Activated CD8-positive, alpha-beta memory T cell treated with anti-CD3 and anti-CD28 coated beads, Interleukin-2, amount 10 ng/mL, durations not matched to agents 7 days and 5 days (primary cell): Measurements from ENCODE around the gene MMP20. TPM values are rescaled to one million over a fixed set of nuclear protein-coding genes. Genes with fewer than 3 reads are reported as not detected.

ENCODE experiments used
- ATAC-seq: fragments of 150-1000 bp; cut with Tn5 transposase; one replicate; pipeline ENCODE4 v1.10.0; 2021; ENCODE audit warnings: moderate library complexity
- CTCF ChIA-PET: fragments of 350-600 bp; sonication (Branson Sonifier 250); formaldehyde crosslinking; loops from one replicate; lab custom pipeline; 2021; ENCODE audit warnings: antibody characterized with exemption; lab: Charles Lee
- DNase-seq: peaks from one replicate; pipeline ENCODE4 v3.0.0-alpha.2; 2020
- H3K27ac Mint-ChIP-seq: one replicate; pipeline ENCODE4 v1.8.0; 2021; ENCODE audit warnings: mild to moderate bottlenecking, mixed read lengths
- H3K27me3 Mint-ChIP-seq: one replicate; pipeline ENCODE4 v1.8.0; 2021; ENCODE audit warnings: mixed read lengths
- H3K36me3 Mint-ChIP-seq: one replicate; pipeline ENCODE4 v1.8.0; 2021; ENCODE audit warnings: mild to moderate bottlenecking, mixed read lengths
- H3K4me1 Mint-ChIP-seq: one replicate; pipeline ENCODE4 v1.8.0; 2021; ENCODE audit warnings: mixed read lengths
- H3K4me3 Mint-ChIP-seq: one replicate; pipeline ENCODE4 v1.8.0; 2021; ENCODE audit warnings: mild to moderate bottlenecking, moderate library complexity, mixed read lengths
- H3K9me3 Mint-ChIP-seq: one replicate; pipeline ENCODE4 v1.8.0; 2022; ENCODE audit warnings: low read depth, mixed read lengths
- total RNA-seq, 2 experiments: library from RNA; stranded (reverse); gene quantifications; one replicate each; pipeline ENCODE4 v1.2.3, GENCODE V29; 2021

MMP20 gene
- not detected for total RNA-seq

- DNase-seq (no peak), ATAC-seq (no peak)
- Mint-ChIP-seq H3K27me3 (peaks cover 13% of the 10 kb centered on the region), H3K36me3 (no peaks in the 10 kb centered on the region), H3K4me1 (no peaks in the 10 kb centered on the region), H3K27ac (no peak within 1 kb of the TSS), H3K9me3 (no peaks in the 10 kb centered on the region), H3K4me3 (no peak within 1 kb of the TSS)
- CTCF ChIA-PET: interaction anchor here (3.5 kb wide), 1 partner anchor 12 kb away, joined by 12 read pairs; no protein-coding TSS in a partner anchor
Measured at GRCh38 chr11:102625177-102625576, at the start of gene MMP20. MMP20 (minus strand) TSS chr11:102625332; CDS start chr11:102625319, 13 bp downstream.

- Mint-ChIP-seq H3K4me3 (no peak overlapping the region), H3K36me3 (no peaks in the 10 kb centered on the region), H3K9me3 (no peaks in the 10 kb centered on the region), H3K27ac (no peak overlapping the region), H3K27me3 (peaks cover 2% of the 10 kb centered on the region), H3K4me1 (no peaks in the 10 kb centered on the region)
- CTCF ChIA-PET: no interaction called here
- ATAC-seq (no peak), DNase-seq (no peak)
Measured at GRCh38 chr11:102669664-102670063, 44.5 kb upstream of the MMP20 start.

- Mint-ChIP-seq H3K27me3 (peaks cover 2% of the 10 kb centered on the region), H3K9me3 (no peaks in the 10 kb centered on the region), H3K27ac (no peak overlapping the region), H3K4me3 (no peak overlapping the region), H3K36me3 (no peaks in the 10 kb centered on the region), H3K4me1 (no peaks in the 10 kb centered on the region)
- CTCF ChIA-PET: interaction anchor here (0.6 to 3.6 kb wide), 39 partner anchors 9 to 397 kb away, joined by 3 to 30 read pairs (median 4); no protein-coding TSS in a partner anchor
- ATAC-seq: peak; percentile 49
- DNase-seq: no peak
Measured at GRCh38 chr11:102666331-102666957, 41.3 kb upstream of the MMP20 start.

- H3K9me3 Mint-ChIP-seq: no peaks in the 10 kb centered on the region
- no peak for DNase-seq
- CTCF ChIA-PET: interaction anchor here (1.1 to 3.6 kb wide), 3 partner anchors 10 to 370 kb away, joined by 3 to 30 read pairs (median 4); no protein-coding TSS in a partner anchor
- H3K4me1 Mint-ChIP-seq: no peaks in the 10 kb centered on the region
- H3K4me3 Mint-ChIP-seq: no peak overlapping the region
- ATAC-seq: peak; percentile 55
- H3K36me3 Mint-ChIP-seq: no peaks in the 10 kb centered on the region
- H3K27ac Mint-ChIP-seq: no peak overlapping the region
- H3K27me3 Mint-ChIP-seq: peaks cover 7% of the 10 kb centered on the region
Measured at GRCh38 chr11:102664001-102664752, 39.0 kb upstream of the MMP20 start.

GRCh38 chr11:102662607-102663006, 37.5 kb upstream of the MMP20 start:
- ATAC-seq: no peak
- Mint-ChIP-seq H3K27ac (no peak overlapping the region), H3K36me3 (no peaks in the 10 kb centered on the region), H3K9me3 (no peaks in the 10 kb centered on the region), H3K4me1 (no peaks in the 10 kb centered on the region), H3K27me3 (peaks cover 11% of the 10 kb centered on the region), H3K4me3 (no peak overlapping the region)
- no peak for DNase-seq
- CTCF ChIA-PET: no interaction called here

GRCh38 chr11:102661040-102661439, 35.9 kb upstream of the MMP20 start:
- Mint-ChIP-seq H3K27ac (no peak overlapping the region), H3K4me3 (no peak overlapping the region), H3K9me3 (no peaks in the 10 kb centered on the region), H3K36me3 (no peaks in the 10 kb centered on the region), H3K4me1 (no peaks in the 10 kb centered on the region), H3K27me3 (peaks cover 24% of the 10 kb centered on the region)
- CTCF ChIA-PET: no interaction called here
- ATAC-seq (no peak), DNase-seq (no peak)

- Mint-ChIP-seq H3K36me3 (no peaks in the 10 kb centered on the region), H3K27ac (no peak overlapping the region), H3K9me3 (peaks cover 3% of the 10 kb centered on the region), H3K27me3 (peaks cover 35% of the 10 kb centered on the region), H3K4me3 (no peak overlapping the region), H3K4me1 (no peaks in the 10 kb centered on the region)
- ATAC-seq (no peak), DNase-seq (no peak)
- CTCF ChIA-PET: interaction anchor here (2.4 kb wide), 1 partner anchor 10 kb away, joined by 8 read pairs; no protein-coding TSS in a partner anchor
Measured at GRCh38 chr11:102656528-102656927, 31.4 kb upstream of the MMP20 start.

GRCh38 chr11:102655547-102655946, 30.4 kb upstream of the MMP20 start:
- Mint-ChIP-seq H3K4me3 (no peak overlapping the region), H3K9me3 (peaks cover 3% of the 10 kb centered on the region), H3K36me3 (no peaks in the 10 kb centered on the region), H3K27me3 (peaks cover 36% of the 10 kb centered on the region), H3K27ac (no peak overlapping the region), H3K4me1 (no peaks in the 10 kb centered on the region)
- DNase-seq (no peak), ATAC-seq (no peak)
- CTCF ChIA-PET: no interaction called here

- peaks cover 3% of the 10 kb centered on the region for H3K9me3 Mint-ChIP-seq
- DNase-seq (no peak), ATAC-seq (no peak)
- no peaks in the 10 kb centered on the region for H3K4me1 Mint-ChIP-seq
- peaks cover 36% of the 10 kb centered on the region for H3K27me3 Mint-ChIP-seq
- CTCF ChIA-PET: no interaction called here
- no peak overlapping the region for H3K4me3 Mint-ChIP-seq
- H3K36me3 Mint-ChIP-seq: no peaks in the 10 kb centered on the region
- no peak overlapping the region for H3K27ac Mint-ChIP-seq
Measured at GRCh38 chr11:102654761-102655160, 29.6 kb upstream of the MMP20 start.

GRCh38 chr11:102653744-102654291, 28.7 kb upstream of the MMP20 start:
- no peak for ATAC-seq
- no peak overlapping the region for H3K4me3 Mint-ChIP-seq

GRCh38 chr11:102647430-102647829, 22.3 kb upstream of the MMP20 start:
- Mint-ChIP-seq H3K27ac (no peak overlapping the region), H3K27me3 (peaks cover 15% of the 10 kb centered on the region), H3K4me1 (no peaks in the 10 kb centered on the region), H3K9me3 (no peaks in the 10 kb centered on the region), H3K4me3 (no peak overlapping the region), H3K36me3 (no peaks in the 10 kb centered on the region)
- DNase-seq (no peak), ATAC-seq (no peak)
- CTCF ChIA-PET: no interaction called here

More at GRCh38 chr11:102653744-102654291, 28.7 kb upstream of the MMP20 start:
- no peak for DNase-seq
- no peak overlapping the region for H3K27ac Mint-ChIP-seq
- peaks cover 30% of the 10 kb centered on the region for H3K27me3 Mint-ChIP-seq
- CTCF ChIA-PET: interaction anchor here (1.3 kb wide), 1 partner anchor 13 kb away, joined by 5 read pairs; no protein-coding TSS in a partner anchor
- H3K9me3 Mint-ChIP-seq: peaks cover 3% of the 10 kb centered on the region
- H3K4me1 Mint-ChIP-seq: no peaks in the 10 kb centered on the region
- H3K36me3 Mint-ChIP-seq: no peaks in the 10 kb centered on the region

- Mint-ChIP-seq H3K4me3 (no peak overlapping the region), H3K4me1 (no peaks in the 10 kb centered on the region), H3K27ac (no peak overlapping the region), H3K27me3 (peaks cover 10% of the 10 kb centered on the region), H3K36me3 (no peaks in the 10 kb centered on the region), H3K9me3 (no peaks in the 10 kb centered on the region)
- no peak for DNase-seq
- CTCF ChIA-PET: no interaction called here
- no peak for ATAC-seq
Measured at GRCh38 chr11:102643941-102644340, 18.8 kb upstream of the MMP20 start.

GRCh38 chr11:102640946-102641345, 15.8 kb upstream of the MMP20 start:
- DNase-seq (no peak), ATAC-seq (no peak)
- Mint-ChIP-seq H3K9me3 (no peaks in the 10 kb centered on the region), H3K4me1 (no peaks in the 10 kb centered on the region), H3K27me3 (peaks cover 10% of the 10 kb centered on the region), H3K4me3 (no peak overlapping the region), H3K36me3 (no peaks in the 10 kb centered on the region), H3K27ac (no peak overlapping the region)
- CTCF ChIA-PET: interaction anchor here (2.0 kb wide), 1 partner anchor 25 kb away, joined by 7 read pairs; no protein-coding TSS in a partner anchor
